NCI-H1417 treated with DMSO at 0.1 percent for 48 hours (cell line): ENCODE results near the gene TBXA2R.
"Not testable (repeated sequence)": the region's sequence is repeated elsewhere in the genome, so short reads cannot be mapped to it uniquely, and the experiment has no call there.

ENCODE experiments used
- DNase-seq: peaks from one replicate; lab custom pipeline; 2025; lab: John Stamatoyannopoulos, UW

The TBXA2R gene

DNA sequence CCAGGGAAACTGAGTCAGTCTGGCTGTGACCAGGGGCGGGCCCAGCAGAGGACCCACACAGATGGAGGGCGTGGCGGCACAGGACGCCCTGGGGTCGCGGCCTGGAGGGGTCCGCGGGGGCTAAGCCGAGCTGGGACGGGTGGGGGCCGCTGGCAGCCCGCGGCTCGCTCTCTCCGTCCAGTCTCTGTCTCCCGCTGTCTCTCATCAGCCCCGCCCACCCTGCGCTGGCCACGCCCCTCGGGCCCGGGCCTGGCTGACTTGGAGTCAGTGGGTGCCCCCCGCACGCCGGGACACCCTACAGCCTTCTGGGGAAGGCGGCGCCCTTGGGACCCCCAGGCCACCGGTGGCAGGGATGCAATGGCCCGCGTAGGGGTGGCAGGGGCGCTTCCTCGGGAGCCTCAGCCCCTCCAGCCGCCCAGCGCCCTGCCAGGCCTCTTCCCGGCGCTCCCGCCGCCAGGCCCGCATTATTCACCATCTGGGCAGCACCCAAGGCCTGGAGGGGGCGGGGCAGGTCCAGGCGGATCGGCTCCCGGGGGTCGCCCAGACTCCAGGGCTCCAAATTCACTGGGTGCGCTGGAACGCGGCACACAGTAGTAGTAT is at the start of gene TBXA2R:
TSS of gene TBXA2R (minus strand) at position 186 of the 600 bp plus-strand sequence. CDS start 6,241 bp downstream, outside the sequence.
- no peak for DNase-seq

DNA sequence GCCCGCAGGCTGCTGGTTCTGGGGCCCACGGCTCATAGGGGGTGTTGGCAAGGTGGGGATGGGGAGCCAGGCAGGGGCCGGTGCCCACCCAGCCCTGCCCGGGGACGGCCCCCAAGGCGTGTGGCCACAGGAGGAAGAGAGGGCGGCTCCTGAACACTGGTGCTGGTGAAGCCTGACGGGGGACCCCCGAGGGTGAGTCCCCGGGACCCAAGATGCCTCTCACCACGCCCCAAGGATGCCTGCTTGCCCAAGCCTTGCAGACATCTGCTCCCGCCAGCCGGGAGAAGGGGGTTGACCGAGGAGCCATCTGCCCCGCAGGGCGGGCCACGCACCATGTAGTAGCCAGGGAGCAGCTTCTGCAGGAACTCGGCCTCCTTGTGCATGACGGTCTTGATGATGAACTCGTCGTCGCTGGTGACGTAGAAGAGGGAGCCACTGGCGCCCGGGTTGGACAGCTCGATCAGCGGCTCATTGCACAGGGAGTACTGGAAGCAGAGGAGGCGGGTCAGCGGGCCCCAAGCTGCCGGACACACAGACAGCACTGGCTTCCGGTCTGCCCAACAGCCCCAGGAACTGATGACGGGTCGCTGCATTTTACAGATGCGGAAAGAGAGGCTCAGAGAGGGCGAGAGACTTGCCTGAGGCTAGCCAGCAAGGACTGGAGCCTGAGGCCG is 49.5 kb upstream of the TBXA2R start:
- DNase-seq = no peak

DNA sequence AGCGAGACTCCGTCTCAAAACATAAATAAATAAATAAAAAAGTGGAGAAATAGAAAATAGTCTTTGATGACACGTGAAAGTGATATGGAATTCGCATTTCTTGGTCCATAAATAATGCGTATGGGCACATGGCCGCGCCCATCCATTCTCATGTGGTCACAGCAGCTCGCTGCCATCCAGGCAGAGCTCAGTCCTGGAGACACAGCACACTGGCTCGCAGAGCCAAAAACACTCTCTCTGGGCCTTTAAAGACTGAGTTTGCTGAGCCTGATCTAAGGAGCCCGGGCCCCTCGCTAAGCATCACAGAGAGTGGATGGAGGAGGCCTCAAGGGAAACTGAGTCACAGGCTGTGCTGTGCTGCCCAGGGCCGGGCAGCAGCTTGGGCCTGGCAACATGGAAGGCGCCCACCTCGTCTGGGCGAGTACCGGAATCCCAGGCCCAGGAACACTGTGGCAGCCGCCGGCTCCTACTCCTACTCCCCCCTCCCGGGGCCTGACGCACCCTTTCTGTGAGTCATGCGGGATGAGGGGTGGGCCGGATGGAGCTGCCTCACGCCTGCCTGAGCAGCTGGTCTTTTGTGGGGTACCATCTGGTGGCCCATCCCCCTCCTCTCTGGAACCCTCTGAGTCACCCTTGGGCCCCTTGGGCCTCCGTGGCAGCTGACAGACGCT is 48.9 kb upstream of the TBXA2R start:
- DNase-seq = no peak

DNA sequence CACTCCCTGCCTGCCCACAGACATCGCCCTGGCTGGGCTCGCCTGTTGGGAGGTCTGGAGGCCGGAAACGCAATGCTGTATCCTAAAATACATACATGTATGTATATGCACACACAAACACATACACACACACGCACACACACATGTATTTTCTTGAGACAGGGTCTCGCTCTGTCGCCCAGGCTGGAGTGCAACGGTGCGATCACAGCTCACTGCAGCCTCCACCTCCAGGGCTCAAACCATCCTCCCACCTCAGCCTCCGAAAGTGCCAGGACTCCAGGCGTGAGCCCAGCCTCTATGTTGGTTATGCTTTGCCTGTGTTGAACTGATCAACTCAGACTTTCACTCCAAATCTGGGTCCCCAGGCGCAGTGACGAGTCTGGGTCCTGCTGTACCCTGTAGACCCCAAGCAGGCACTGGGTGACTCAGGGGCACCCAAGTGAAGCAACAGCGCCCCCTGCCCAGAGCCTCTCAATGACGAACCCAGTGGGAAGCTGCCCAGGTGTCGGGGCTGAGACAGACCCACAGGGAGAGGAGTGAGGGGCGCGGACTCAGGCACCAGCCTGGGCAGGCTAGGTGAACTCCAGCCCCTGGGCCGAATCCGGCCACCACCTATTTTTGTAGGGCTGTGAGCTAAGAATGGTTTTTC is 47.3 kb upstream of the TBXA2R start:
- no peak for DNase-seq

DNA sequence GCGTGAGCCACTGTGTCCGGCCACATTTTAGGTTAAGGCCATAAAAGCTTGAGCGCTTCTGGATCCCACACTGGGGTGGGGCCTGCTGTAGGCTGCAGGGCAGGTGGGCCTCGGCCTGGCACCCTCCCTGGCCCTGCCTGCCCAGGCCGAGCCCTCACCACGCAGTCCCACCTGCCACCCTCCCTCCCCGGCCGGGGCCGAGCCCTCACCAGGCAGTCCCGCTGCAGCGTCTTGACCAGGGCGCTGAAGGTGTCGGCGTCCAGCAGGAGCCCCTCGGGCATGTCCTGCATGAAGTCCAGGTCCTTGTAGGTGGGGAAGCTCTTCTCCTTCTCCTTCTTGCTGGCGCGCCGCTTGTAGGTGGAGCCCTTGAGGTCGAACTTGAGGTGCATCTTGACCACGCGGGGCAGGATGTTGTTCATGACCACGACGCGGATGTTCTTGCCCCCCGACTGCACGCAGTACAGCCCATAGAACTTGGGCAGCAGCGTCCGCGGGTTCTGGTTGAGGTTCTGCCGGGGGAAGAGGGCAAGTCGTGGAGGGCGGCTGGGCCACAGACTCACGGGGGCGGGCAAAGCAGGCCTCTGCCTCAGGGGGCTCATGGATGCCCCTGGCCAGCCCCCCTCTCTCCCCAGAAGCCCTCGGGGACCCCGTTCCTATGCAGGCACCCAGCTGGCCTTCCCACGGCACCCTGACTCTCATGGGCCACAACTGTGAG is 46.6 kb upstream of the TBXA2R start:
- DNase-seq = no peak

DNA sequence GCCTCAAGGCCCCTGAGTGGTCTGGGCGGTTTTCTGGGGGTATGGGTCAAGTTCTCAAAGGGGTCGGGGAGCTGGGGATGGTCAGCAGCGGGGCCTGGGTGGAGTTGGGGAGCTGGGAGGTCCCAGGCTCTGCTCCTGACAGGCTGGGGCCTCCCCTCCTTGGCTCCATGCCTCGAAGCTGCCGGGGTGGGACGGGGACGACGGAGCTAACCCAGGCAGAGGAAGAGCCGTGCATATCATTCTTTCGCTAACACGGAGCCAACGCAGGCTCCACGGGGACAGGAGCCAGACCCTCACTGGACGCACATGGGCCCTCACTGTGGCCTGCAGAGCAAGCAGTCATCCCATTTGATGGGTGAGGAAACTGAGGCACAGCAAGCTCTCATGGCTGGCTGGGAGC is 45.7 kb upstream of the TBXA2R start:
- DNase-seq = no peak

DNA sequence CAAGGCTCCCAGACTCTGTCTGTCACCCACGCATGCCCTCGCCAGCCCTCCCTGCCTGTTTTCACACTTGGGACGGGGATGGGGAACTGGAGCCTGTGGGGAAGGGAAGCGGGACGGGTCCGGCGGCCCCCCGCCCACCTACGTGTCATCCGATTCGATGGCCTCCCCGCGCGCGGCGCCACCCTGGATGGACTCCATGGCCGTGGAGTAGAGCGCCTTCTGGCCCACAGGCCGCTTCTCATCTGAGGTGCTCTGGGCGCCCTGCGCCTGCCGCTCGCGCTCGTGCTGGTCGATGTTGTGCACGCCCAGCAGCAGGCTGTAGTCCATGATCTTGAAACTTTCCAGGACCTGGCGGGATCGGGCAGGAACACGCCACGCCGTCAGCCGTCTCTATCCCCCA is 45.0 kb upstream of the TBXA2R start:
- no peak for DNase-seq

DNA sequence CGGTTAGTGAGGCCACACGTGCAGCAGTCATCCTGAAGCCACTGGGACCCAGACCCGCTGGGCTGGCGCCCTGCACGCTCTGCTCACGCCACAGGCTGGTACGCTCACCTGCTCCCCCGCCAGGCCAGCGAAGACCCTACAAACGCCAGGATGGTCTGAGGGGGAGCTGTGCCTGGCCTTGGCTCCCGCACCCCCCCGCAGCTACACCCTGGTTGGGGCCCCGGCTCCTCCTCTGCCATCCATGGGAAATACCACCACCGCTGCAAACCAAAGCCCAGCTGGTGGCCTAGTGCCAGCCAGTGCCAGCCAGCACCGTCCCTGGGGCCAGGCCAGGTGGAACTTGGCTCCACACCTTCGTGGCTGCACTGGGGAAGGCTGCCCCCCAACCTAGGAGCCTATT is 43.2 kb upstream of the TBXA2R start:
- DNase-seq = no peak

DNA sequence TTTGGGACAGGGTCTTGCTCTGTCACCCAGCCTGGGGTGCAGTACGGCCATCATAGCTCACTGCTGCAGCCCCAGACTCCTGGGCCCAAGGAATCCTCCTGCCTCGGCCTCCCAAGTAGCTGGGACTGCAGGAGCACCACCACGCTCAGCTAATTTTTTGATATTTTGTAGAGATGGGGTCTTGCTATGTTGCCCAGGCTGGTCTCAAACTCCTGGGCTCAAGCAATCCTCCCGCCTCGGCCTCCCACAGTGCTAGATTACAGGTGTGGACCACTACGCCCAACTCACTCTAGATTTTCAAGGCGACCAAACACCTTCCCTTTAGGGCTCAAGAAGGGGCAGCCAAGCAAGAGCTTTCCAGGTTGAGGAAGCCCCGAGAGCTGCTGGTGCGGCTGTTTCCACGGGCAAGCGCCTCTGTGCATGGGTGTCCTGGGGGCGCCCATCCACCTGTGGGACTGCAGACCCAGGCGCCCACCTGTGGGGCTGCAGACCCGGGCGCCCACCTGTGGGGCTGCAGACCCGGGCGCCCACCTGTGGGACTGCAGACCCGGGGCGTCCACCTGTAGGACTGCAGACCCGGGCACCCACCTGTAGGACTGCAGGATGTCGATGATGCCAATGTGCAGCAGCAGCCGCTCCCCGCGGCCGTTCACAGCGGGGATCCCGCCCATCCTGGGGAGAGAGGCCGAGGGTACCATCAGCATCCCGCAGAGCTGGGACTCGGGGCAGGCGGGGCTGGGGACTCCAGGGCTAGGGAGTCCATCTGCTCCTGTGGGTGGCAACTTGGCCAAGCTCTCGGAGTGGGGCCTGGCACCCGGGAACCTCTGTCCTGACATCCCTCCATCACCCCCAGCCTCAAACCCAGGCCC is 41.6 kb upstream of the TBXA2R start:
- no peak for DNase-seq

DNA sequence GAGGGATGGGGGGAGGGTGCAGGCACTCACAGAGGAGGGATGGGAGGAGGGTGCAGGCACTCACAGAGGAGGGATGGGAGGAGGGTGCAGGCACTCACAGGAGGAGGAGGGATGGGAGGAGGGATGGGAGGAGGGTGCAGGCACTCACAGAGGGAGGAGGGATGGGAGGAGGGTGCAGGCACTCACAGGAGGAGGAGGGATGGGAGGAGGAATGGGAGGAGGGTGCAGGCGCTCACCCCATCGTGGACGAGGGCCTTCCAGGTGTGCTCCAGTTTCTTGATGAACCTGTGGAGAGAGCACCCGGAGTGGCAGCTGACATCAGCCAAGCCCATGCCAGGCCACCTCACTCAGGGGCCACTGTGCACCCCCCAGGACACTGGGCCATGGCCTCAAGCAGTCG is 40.4 kb upstream of the TBXA2R start:
- not testable (repeated sequence) for DNase-seq

DNA sequence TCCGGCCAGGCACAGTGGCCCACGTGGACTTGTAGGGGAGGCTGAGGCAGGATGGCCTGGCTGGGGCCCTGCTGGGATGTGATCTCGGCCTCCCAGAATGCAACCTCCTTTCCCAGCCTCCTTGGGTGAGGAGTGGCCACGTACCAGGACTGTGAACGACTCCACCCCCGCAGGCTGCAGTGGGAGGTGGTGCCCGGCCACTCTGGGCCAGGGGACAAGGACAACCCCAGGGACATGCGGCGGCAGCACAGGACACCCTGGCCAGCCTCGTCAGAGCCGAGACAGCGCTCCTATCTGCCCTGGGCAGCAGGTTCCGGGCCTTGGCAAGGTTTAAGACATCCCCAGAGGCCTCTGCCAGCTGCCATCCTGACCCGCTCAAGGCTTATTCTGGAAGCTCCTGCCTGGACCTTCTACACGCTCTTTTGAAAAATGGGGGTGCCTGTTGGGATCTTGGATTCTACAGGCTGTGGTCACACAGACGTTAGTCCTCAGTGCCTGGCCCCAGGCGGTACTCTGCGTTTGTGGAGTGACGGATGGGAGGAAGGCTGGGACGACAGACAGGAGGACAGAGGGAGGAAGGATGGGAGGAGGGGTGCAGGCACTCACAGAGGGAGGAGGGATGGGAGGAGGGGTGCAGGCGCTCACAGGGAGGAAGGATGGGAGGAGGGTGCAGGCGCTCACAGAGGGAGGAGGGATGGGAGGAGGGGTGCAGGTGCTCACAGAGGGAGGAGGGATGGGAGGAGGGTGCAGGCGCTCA is 39.8 kb upstream of the TBXA2R start:
- DNase-seq = no peak

DNA sequence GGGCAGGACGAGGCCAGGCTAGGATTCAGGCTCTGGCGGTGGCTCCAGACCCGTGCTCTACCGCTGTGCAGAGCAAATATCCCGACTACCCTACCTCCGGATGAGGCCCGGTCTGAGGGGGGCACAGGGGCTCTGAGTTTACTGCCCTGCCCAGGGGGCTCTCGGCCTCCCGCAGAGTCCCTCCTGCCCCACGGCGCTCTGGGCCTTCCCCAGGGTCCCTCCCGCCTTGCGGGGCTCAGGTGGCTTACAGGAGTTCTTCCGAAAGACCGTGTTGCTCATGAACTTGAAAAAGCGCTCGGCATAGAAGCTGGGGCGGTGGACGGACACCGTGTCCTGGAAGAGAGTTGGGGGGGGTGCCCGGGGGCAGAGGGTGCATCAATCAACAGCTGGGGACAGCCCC is 39.1 kb upstream of the TBXA2R start:
- DNase-seq = no peak

DNA sequence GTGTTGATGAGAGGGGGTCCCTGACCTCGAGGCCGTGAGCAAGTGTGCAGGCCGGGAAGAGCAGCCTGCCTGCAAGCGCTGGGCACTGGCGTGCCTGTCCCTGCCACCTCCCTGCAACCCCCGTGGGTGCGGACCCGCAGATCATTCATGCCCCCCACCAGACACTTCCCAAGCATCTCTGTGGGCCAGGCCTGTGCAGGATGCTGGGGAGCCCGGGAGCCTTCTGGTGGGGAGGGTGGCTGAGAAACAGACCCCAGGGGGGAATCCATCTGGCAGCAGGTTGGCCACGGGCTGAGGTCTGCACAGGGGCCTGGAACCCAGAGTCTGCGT is 38.4 kb upstream of the TBXA2R start:
- no peak for DNase-seq

DNA sequence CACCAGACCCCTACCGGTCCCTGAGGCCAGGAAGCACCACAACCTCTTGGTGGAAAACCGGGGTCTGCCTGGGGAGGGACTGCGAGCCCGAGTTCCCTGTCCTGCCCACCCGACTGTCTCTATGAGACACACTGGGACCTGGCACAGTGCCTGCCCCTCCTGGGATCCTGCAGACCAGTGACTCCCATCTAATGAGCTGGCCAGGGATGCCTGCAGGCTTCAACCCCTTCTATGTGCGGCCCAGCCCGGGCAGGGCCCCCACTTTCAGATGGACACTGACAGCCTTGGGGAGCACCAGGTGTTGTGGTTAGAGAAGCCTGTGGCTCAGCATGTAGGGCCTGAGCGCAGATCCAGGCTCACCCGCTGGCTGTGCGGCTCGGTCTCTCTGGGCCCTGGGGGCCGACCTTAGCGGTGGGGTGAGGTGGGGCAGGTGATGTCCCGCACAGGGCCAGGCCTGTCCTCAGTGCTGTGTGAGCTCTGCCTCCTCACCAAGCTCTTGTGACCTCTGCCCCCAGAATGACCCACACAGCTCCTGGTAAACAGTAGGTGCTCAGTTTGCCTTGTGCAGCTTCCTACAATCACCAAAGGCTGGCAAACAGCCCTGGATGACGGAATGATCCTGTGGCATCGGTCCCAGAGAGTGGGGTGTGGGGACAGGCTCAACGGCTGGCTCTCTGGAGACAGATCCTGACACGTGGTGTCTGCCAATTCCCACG is 37.8 kb upstream of the TBXA2R start:
- no peak for DNase-seq

DNA sequence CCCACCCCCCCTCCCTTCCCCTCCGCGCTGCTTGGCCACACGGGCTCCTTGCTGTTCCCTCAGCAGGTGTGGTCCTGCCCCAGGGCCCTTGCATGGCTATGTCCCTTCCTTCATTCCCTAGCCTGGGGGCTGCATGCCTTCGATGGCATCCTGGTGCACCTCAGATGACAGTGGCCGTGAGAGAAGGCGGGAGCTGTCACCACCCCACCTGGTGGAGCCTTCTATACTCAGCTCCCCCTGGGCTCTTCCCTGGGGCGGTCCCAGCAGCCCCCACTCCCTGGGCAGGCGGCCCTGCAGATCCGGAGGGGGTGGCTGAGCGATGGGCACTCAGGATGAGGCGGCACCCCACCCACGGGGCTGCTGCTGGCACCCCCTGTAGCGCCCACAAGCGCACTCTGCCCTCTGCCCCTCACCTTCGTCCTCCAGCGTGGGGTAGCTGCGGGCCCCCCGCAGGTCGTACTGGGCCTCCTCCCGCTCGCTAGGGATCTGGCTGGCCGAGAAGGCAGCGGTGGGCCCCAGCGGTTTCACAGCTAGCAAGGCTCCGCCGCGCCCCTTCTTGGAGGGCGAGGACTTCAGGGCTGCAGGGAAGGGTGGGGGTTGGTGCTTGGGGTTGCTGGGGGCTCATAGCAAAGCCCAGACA is 37.1 kb upstream of the TBXA2R start:
- DNase-seq = no peak

DNA sequence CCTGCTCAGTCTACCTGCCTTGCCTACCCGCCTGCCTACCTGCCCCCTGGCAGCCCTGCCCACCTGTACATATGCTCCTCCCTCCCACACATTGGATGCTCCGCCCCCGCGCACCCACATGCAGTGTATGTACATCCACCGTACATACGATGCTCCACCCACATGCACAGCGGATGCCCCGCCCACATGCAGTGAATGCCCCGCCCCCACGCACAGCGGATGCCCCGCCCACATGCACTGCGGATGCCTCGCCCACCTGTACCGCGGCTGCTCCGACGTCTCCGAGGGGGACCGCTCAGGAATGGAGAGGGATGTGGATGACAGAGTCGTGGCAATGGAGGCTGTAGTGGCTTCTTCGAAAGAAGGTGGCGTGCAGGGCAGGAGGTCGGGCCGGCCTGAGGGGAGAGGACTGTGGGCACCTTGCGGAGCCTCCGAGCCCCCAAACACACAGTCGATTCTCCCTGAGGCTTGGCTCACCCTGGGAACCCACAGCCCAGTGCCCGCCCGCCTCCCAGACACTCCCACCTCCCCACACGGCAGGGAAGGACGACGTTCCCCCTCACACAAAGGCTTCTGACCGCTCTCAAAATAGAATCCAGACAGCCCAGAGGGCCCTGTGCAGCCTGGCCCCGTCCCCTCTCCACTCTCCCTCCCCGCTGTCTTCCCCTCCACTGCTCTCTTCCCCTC is 36.5 kb upstream of the TBXA2R start:
- no peak for DNase-seq

DNA sequence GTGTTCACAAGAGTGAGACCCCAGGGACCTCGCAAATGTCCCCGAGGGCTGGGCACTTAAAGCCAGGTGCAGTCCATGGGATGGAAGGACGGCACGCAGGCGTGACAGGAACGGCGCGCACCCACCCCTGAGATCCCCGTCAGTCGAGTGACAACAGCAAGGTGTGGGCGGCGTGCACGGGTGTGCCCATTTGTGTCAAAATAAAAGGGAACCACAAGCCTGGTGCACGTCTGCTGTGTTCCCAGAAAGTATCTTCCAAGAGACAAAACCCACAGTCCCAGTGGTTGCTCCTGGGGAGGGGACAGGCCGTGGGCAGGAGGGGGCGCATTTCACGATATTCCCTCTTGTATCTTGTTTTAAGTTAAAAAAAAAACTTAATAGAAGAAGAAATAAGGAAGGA is 35.6 kb upstream of the TBXA2R start:
- no peak for DNase-seq

DNA sequence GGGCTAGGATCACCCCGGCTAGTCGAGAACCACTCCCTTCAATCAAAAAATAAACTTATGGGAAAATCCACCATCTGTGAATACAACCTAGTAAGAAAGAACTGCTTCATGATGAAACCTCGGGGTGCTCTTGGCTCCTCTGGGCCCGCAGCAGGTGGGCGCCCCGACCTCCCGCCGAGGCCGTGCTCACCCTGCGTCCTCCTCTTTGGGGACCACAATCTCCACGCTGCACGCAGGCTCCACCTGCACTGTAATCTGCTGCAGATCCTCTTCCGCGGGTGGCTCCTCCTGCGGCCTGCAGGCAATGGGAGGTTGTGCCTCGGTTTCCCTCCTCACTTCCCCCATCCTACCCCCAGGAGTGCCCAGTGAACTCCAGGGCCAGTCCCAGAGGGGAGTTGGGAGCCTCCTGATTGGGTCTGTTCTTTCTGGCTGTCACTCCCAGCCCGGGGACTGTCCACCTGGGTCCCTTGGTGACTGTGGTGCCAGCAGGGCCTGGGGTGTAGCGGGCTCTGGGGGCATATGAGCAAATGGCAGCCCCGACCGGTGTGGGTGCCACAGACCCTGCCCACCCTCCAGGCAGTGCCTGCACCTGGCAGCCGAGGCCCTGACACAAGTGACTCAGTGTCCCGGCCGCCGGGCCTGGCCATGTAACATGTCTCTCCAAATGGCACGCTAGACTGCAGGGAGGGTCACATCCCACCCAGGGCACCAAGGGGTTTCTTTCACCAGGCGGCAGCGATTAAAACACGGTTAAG is 35.0 kb upstream of the TBXA2R start:
- DNase-seq = no peak
